Fibroblast of gingiva (primary cell): ENCODE measurements around the gene LY86.
A peak's percentile ranks its signal among the peaks of the same experiment; 100 is the strongest.

Source experiments
- DNase-seq: peaks from one replicate; pipeline ENCODE4 v3.0.0-alpha.2; 2011; ENCODE audit warnings: low read depth

LY86 gene

DNA sequence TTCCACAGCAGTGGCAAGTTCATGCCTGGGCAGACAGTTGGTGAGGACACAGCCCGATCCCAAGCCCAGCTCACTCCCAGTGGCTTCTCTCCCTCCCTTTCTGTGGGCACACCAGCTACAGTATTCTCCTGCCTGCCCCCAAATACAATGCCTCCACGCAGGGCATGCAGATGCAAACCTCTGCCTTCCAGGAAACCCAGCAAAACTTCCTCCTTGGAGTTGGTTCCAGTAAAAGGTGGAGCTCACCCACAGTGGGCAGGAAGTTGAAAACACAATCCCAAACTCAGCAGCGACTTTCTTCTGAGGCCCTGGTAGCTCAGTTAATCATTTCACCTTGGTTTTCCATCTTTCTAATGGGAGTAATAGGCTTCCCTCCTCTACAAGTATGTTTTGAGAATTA is 93.7 kb downstream of the LY86 start:
- DNase-seq, result no peak

DNA sequence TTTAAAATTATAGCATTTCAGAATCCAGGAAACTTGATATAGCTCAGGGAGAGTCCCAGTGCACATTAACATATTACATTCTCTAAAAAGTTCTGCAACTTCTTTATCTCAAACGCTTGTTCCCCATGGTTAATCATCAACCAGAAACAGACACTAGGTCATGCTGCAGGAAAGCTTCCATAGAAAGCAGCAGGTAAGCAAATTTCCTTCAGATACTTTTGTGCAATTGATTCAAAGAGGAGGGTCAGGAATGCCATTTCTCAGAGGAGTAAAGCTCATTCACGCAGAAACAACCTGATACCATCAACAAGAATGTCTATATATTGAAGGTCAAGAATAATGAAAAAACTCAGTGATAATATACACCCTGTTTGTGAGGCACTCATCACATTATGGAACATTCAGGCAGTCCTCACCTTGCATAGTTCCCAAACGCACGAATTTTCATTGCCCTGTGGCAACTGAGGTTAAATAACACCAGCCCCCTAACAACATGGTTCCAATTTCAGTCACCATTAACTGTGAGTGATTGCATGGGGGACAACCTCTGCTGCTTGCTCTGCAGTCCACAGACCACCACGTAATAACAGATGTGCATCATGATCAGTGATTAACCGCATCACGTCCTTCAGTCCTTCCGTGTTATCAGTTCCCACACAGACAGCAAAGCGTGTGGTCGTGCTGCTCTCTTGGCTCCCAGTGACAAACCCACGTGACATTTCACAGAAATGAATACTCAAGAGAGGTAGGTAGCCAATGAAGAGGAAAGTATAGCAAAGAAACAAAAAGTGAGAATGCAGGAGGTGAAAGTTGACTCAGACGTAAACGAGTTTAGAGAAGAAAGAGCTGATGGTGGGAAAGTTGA is 95.7 kb downstream of the LY86 start:
- no peak for DNase-seq

DNA sequence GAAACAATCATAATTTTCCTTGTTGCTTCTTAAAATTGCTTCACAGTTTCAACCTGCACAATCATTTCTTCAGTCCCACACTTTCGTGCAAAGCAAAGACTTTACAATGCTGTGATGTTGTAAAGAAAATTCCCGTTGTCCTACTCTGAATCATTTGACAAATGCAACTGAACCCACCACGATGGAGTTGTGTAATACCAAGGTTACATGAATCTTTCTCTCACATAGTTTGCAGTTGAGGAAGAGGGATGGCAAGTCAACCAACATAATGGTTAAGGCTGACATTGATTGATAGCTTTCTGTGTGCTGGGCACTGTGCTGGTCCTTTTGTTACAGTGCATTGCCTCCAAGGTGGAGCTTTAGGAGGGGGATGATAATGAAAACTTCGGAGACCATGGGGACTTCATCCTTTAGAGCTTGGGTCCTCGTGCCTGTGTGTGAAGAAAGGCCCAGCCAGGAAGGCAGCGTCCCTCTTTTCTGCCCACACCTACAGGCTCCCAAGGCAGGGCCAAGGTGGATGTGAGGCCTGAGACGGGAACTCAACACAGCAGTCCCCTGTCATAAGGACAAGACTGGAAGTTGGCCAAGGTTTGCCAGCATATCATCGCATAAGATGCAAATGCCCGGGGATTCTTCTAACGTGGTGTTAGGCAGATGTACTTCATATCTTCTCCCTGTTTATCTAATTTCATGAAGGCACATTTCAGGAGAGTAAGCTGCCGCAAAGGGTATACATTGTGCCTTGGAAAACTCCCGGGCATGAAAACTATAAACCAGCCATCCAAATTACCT is 96.9 kb downstream of the LY86 start:
- no peak for DNase-seq

DNA sequence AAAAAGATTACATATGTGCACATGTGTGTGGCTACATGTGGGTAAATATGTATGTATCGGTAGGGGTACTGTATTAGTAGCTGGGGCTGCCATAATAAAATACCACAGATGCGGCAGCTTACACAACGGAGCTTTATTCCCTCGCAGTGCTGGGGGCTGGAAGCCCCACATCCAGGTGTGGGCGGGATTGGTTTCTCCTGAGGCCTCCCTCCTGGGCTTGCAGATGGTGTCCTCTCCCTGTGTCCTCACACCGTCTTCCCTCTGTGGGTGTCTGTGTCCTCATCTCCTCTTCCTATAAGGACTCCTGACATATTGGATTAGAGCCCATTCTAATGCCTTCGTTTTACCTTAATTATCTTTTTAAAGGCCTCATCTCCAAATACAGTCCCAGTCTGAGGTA is 97.7 kb downstream of the LY86 start:
- no peak for DNase-seq

DNA sequence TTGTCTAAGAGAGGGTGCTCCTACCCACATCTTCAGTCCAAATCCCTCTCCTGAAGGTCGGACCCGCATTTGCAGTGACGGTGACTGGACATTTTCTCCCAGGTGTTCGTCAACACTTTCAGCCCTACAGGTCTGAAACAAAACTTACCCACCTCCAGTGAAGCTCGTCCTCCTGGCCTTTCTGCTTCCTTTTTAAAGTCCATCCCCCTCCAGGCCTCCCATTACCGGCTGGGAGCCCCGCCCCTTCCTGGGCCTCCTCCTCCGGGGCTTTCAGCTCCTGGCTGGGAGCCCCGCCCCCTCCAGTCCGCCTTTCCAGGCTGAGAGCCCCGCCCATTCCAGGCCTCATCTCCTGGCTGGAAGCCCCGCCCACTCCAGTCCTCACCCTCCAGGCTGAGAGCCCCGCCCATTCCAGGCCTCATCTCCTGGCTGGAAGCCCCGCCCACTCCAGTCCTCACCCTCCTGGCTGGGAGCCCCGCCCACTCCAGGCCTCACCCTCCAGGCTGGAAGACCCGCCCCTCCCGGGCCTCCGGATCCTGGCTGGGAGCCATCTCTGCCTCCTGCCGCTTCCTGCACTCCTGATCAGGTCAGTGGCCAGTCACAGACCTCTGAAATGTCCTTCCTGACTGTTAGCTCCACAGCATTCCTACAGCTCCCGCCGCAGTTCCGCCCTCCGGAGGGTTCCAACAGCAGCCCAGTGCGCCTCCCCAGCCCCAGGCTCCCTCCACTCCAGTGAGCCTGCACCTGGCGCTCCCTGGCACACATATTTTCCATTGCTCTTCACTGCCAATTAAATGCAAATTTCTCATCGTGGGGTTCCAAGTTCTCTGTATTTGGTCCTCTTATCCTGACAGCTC is 98.5 kb downstream of the LY86 start:
- DNase-seq, result no peak

DNA sequence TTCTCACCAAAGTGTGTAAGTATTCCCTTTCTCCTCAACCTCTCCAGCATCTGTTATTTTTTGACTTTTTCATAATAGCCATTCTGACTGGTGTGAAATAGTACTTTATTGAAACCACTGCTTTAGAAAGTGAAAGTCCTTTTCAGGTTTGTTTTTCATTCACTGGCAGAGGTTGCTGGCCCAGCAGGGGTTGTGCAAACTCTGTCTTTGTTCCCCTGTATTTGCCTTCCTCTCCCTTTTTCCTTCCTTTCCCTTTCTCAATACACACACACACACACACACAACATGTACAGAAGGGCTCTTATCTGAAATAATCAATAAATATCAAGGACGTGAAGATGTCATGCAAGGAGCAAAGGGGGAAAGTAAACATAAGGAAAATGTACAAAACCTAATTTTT is 99.8 kb downstream of the LY86 start:
- DNase-seq, result no peak

DNA sequence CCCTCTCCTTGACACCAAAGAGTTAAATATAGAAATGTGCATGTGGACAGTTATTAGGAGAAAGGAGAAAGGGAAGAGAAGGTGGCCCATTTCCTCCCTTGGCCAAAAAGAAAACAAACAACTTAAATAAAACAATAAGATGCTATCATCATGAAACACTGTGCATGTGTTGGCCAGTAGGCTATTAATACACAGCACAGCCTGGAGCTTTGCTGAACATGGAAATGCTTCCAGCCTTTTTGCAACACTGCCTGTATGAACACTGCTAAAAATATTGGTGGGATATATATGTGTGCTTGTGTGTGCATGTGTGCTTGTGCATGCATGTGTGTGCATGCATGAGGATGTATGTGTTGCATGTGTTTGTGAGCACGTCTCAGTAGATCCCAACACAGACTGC is 100.4 kb downstream of the LY86 start:
- DNase-seq, result no peak

DNA sequence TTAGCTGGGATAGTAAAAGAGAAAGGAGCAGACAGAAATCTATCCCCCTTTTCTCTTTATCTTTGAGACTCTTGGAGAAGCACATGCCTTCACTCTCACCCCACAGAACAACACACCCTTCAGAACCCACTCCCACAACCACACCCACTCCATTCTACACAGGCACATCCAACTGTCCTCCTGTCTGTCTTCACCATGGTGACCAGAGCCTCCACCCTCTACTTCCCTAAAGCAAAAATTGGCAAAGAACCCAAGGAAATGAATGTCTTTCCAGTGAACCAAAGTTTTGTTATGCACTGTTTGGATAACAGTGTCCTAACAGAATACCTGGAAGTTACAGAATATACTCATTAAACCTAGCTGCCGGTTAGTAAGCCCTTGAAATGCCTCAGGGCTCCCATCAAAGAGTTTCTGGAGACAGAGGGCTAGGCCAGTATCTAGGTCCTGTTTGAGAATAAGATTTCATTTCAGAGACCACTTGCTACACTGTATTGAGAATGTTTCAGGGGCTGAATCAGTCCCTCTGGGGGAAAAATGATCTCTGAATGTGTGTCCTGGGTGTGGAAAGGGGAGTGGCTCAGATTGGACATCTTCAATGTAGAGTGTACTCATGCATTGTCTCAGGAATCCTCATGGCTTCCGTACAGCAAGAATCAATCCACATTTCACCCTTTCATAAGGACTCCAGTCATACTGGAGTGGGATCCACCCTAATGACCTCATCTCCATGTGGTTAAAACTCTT is 101.1 kb downstream of the LY86 start:
- no peak for DNase-seq

DNA sequence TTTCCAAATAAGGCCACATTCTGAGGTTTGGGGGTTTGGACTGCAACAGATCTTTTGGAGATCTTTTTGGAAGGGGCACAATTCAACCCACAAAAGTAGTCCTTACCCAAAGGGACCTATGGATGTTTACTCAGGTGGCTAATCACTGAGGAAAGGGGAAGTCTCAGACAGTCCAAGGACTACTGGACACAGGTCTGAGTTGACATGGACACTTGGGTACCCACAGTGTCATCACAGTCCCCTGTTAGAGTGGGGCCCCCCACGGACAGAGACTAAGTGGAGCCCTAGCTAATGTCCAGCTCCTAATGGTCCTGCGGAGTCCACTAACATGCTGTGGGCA is 101.6 kb downstream of the LY86 start:
- no peak for DNase-seq

DNA sequence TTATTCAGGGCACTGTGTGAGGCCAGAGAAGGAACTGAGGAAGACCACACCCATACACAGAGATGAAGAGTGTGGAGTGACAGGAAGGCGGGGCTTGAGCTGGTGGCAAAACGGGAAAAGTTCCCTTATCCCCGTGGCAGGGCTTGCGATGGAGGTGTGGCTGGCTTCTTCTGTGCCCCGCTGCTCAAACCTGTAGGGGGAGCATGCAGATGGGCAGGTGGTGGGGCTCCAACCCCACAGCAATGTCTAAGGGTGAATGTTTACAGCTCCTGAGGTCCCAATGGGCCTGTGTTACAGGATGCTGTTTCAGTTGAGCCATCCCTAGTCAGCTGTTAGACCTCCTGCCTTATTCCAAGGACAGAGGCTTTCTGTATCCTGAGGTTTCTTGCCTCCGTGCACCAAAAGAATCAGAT is 105.9 kb downstream of the LY86 start:
- no peak for DNase-seq

DNA sequence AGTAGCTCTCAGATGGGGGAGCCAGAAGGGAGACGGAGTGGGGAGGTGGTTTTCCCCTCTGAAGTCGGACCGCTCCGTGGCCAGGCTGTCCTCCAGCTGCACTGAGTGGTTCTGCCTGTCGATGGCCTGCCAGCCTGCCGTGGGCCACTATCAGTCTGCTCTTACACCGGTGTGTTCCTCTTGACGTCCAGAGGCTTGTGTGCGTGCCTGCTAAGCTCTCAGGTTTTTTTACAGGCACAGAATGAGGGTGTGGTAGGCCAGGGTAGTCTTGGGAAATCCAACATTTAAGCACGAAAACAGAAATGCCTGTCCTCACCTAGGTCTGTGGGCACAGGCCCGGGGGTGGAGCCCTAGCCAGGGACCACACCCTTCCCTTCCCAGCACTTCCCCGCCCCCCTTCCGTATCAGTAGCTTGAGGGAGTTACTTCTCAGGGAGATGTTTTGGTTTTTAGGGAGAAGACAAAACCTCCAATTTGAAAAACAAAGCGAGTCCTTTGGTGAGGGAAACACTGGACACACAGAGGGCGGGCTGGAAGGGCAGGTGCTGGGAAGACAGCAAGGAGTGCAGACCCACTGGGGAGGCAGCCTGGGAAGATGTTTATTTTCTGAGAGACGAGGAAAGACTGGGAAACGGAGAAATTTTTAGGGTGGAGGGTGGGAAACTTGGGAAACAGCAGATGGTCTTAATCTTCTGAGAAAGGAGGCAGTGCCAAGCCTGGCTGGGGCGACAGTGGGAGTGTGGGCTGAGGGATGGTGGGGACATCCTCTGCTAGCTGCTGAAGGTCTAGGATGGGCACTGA is 106.5 kb downstream of the LY86 start:
- no peak for DNase-seq

DNA sequence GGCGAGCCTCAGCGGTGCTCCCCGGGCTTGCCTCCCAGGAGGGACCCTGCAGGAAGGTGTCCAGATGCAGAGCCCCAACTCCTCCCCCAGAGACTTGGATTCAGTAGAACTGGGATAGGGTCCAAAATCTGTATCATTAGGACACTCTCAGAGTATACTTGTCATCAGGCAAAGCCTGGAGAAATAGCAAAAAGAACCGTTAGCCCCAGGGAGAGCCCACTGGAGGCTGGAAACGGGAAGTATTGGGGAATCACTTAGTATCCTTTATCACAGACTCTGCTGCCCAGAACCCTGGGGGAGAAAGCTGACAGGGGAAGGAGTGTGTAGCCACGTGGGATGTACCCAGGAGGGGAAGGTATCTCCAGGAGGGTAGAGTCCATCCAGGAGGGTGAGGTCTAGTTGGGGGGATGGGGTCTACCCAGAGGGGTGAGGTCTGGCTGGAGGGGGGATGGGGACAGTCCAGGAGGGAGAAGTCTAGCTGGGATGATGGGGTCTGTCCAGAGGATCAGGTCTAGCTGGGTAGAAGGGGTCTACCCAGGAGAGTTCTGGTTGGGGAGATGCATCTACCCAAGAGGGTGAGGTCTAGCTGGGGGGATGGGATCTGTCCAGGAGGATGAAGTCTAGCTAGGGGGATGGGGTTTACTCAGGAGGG is 107.2 kb downstream of the LY86 start:
- no peak for DNase-seq

DNA sequence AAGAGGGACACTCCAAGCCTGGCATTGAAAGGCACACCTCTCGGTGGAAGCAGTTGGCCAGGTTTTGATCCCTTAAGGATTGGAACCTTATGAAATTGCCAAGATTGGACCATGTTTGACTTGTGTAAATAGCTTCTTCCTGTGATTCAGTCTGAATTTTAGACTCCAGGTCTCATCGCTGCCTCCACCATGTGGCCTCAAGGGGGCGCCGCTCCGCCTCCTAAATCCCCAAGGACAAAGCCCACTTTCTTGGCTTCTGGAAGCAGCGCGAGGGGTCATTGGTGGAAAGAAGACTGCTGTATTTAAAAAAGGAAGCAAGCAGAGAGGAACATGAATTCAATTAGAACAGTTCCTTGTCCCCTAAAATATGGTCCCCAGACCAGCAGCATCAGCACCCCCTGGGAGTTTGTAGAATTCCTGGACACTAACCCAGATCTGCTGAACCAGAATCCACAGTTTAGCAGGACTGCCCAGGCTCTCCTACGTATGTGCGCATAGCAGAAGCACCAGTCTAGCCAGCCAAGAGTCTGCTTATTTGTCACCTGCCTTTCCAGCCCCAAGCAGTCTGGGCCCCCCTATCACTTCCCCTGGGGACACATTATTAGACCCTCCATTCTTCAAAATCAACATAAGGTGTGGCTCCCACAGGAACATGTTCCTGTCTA is 108.5 kb downstream of the LY86 start:
- no peak for DNase-seq

DNA sequence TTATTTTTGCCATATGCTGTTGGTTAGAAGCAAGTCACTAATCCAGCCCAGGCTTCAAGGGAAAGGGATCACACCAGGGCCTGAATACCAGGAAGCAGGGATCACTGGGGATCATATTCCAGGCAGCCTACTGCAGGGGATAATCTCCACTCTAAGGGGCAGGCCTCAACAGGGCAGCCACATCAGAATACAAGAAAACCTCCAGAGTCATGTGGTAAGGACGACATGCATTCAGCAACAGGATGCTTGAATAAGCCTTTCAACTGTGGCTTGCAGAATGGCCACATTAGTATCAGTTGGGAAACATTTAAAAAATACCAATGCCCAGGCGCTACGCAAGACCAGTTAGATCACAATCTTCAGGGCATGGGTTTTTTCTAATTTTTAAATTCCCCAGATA is 109.1 kb downstream of the LY86 start:
- DNase-seq, result peak; percentile 9

DNA sequence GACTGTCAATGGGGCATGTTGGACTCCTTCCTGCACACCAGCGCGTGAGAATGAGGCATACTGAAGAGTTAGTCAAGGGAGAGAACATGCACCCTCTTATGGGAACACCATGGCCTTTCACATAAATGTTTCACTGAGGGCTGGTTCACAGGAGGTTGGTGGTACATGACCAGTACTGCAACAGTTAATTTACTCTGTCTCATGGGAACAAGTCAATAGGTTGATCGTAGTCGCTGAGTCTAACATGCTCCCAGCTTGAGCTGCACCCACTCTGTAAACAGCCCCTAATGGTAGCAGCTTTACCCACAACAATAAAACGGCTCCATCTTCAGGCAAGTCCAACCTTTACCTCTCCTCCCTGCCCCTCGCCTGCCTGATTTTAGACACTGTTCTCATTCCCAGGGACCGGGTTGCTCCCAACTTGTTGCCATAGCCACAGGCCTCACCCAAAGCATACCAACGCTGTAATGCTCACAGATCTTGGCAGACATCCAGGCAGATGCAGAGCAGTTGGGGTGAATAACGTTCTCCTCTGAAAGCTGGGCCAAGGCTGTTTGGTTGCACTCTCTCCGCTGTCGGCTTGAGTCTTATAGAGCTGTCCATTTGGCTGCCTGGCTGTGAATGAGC is 111.3 kb downstream of the LY86 start:
- peak; percentile 90 for DNase-seq

DNA sequence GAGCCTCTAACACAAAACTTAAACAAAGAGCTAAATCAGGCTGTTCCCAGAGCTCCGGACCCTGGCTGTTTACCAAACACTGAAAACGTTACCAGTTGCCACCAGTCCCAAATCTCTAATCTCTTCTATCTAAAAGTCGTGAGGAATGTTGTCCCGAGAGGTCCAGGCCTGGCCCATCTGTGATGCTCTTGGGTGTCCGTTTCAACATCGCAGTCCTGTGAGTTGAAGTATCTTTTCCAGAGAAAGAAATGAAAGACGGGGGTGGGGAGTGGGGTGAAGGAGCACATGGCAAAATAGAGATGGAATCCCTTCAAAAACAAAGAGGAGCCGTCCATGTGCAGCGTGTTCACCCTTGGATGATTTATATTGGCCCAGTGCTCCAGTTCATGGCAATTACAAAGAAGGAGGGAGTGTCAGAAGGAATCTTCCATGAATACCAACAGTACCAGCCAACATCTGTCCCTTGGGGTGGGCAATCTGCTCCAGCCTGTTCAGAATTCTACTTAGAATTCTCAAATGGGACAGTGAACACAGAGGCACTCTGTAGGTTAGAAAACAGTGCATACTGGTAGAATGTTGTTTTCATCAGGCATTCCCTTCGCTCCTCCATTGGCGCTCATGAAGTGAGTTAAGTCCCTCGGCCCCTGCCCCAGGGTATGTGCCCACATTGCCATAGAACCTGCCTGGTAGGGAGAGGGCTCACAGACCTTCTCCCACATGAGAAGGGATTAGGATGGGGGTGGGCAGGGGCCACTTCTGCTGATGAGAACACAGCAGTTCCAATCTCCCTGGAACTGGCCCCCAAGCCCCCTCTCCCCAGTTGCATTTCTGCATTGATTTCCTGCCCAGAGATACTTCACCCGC is 112.1 kb downstream of the LY86 start:
- DNase-seq, result no peak

DNA sequence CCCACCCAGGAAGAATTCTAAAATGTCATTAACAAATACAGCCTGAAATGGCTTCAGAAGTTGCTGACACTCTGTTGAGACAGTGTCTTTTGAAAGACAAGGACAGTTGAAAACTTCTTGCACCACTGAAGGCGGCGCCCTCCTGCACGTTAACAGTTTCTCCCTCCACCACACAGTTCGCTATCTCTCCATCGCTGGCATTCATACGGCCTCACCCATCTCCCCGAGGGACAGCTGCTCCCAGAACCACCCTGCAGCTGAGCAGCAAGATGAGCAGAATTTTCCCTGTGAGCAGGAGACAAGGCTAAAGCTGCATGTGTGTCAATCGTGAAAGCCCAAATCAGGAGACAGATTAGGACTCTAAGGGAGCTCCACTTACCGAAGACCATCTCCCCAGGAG is 113.3 kb downstream of the LY86 start:
- no peak for DNase-seq

DNA sequence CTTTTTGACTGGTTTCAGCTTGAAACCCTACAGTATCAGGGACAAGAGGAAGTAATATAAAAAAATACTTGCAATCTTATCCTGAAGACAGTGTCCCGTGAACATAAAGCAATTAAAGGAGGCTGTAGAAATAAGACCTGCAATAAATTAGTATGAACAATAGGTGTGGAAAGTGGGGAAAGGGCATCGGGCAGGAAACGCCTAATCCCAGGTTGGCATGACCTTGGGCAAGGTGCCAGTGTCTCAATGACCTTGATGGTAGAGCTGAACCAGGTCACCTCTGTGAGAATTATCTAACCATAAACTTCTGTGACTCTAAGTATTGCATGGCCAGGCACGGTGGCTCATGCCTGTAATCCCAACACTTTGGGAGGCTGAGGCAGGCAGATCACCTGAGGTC is 115.2 kb downstream of the LY86 start:
- DNase-seq, result no peak
